Sigmoid colon (tissue), 7 donors: ENCODE data around the gene PRLR. TPM values are rescaled to one million over a fixed set of nuclear protein-coding genes. Genes with fewer than 3 reads are reported as not detected.

Experiments
- DNase-seq: peaks from one replicate; pipeline ENCODE4 v3.0.0-alpha.2; 2019
- H3K27ac ChIP-seq, 4 donors: fragments of 200-600 bp; sonication (generic); one replicate each; pipeline ENCODE4 v1.5.1; 2016 to 2019; ENCODE audit warnings: mild to moderate bottlenecking in 1 of 4
- H3K27me3 ChIP-seq, 3 donors: fragments of 200-600 bp; sonication (generic); one replicate each; pipeline ENCODE4 v1.5.1; 2019; ENCODE audit warnings: mild to moderate bottlenecking in 1 of 3
- H3K36me3 ChIP-seq, 4 donors: fragments of 200-600 bp; sonication (generic); one replicate each; pipeline ENCODE4 v1.5.1; 2016 to 2019
- H3K4me1 ChIP-seq, 4 donors: fragments of 200-600 bp; sonication (generic); one replicate each; pipeline ENCODE4 v1.5.1; 2017 to 2019
- H3K4me3 ChIP-seq, 4 donors: fragments of 200-600 bp; sonication (generic); one replicate each; pipeline ENCODE4 v1.5.1; 2017 to 2019; ENCODE audit warnings: mild to moderate bottlenecking in 2 of 4, moderate library complexity in 1 of 4
- H3K9me3 ChIP-seq, 4 donors: fragments of 200-600 bp in 3 of 4; sonication (generic) in 3 of 4; one replicate each; pipeline versions ENCODE4 v1.5.1 to v1.6.1; 2013 to 2019
- EP300 ChIP-seq, 4 donors: sonication (generic); formaldehyde crosslinking; IDR thresholded peaks; one replicate each; pipeline ENCODE4 v1.6.1; 2017; ENCODE audit warnings: antibody characterized with exemption in 4 of 4
- POLR2A ChIP-seq, 2 donors: fragments of 450-650 bp; IDR thresholded peaks; one replicate each; pipeline ENCODE4 v1.6.1; 2016; ENCODE audit warnings: antibody characterized with exemption in 2 of 2, mild to moderate bottlenecking in 2 of 2, moderate library complexity in 2 of 2
- POLR2AphosphoS5 ChIP-seq, 4 donors: sonication (generic); formaldehyde crosslinking; IDR thresholded peaks; one replicate each; pipeline ENCODE4 v1.6.1; 2017; ENCODE audit warnings: antibody characterized with exemption in 4 of 4
- WGBS, 2 donors: extraction: QIAGEN DNeasy Blood & Tissue Kit; methylation state at CpG; one replicate each; pipeline ENCODE4 v1.1.7; 2013; 5-methylcytosine and 5-hydroxymethylcytosine counted together
- intact Hi-C: fragments of 100-400 bp; cut with DNase I; formaldehyde crosslinking; loops from one replicate; pipeline ENCODE4 v1.15.1; 2023
- polyA plus RNA-seq, 3 donors: library from polyadenylated mRNA; stranded (reverse); fragments of 200-250 nt; gene quantifications; one replicate each; pipeline ENCODE4 v1.2.3, GENCODE V29; 2013
- total RNA-seq, 4 donors: library from RNA; depleted of rRNA; stranded (reverse); fragments of >200 nt; gene quantifications; one replicate each; pipeline ENCODE4 v1.1.0, GENCODE V29; 2016
- TF ChIP-seq, protein P1 (sequence below), 4 experiments: fragments of 450-650 bp in 3 of 4; fragments of 200-600 bp in 1 of 4; IDR thresholded peaks; one replicate each; pipeline ENCODE4 v1.5.1; 2016 to 2019; ENCODE audit warnings: antibody characterized with exemption in 4 of 4, mild to moderate bottlenecking in 3 of 4, moderate library complexity in 2 of 4
- donor health status: healthy with polysubstance abuse.
- donor health status: Bipolar disorder and iron deficiency.
- donor health status: healthy.

Gene PRLR
- total and polyA plus RNA-seq, 7 donors: 0.60 to 1.9 (median 0.95) TPM

DNA sequence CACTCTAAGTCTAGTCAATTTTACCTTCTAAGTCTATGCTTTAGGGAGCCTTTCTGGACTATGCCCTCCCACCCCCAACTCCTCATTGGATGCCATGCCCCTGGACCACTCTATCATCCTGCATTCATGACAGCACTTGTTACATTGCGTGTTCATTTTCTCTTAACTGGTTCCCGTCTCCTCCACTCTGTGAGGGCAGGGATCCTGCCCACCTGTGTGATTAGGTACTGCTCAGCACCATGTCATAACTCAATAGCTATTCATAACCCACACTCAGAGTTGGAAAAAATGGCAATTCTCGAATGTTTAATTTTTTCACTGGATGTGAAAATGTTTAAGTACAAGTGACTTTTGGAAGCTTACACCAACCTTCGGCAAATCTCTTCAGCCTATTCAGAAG, 88.5 kb downstream of the PRLR start:
- no peaks in the 10 kb centered on the region for H3K36me3 ChIP-seq
- 95 to 96% methylated on average over 4 of the region's 4 CpGs for WGBS, 2 donors
- no peaks in the 10 kb centered on the region for H3K27me3 ChIP-seq
- no peak for DNase-seq
- intact Hi-C loops: no loop called here
- H3K27ac ChIP-seq: no peak overlapping the region
- no peak overlapping the region for H3K4me3 ChIP-seq
- H3K4me1 ChIP-seq: no peaks in the 10 kb centered on the region
- no peak for TF ChIP-seq POLR2A (IDR thresholded peaks at IDR 0.05)
- no peak for TF ChIP-seq POLR2AphosphoS5 (IDR thresholded peaks at IDR 0.05)
- no peak for TF ChIP-seq EP300 (IDR thresholded peaks at IDR 0.05)
- TF ChIP-seq, protein P1, sequence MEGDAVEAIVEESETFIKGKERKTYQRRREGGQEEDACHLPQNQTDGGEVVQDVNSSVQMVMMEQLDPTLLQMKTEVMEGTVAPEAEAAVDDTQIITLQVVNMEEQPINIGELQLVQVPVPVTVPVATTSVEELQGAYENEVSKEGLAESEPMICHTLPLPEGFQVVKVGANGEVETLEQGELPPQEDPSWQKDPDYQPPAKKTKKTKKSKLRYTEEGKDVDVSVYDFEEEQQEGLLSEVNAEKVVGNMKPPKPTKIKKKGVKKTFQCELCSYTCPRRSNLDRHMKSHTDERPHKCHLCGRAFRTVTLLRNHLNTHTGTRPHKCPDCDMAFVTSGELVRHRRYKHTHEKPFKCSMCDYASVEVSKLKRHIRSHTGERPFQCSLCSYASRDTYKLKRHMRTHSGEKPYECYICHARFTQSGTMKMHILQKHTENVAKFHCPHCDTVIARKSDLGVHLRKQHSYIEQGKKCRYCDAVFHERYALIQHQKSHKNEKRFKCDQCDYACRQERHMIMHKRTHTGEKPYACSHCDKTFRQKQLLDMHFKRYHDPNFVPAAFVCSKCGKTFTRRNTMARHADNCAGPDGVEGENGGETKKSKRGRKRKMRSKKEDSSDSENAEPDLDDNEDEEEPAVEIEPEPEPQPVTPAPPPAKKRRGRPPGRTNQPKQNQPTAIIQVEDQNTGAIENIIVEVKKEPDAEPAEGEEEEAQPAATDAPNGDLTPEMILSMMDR (IDR thresholded peaks at IDR 0.05): no peak
- no peaks in the 10 kb centered on the region for H3K9me3 ChIP-seq

DNA sequence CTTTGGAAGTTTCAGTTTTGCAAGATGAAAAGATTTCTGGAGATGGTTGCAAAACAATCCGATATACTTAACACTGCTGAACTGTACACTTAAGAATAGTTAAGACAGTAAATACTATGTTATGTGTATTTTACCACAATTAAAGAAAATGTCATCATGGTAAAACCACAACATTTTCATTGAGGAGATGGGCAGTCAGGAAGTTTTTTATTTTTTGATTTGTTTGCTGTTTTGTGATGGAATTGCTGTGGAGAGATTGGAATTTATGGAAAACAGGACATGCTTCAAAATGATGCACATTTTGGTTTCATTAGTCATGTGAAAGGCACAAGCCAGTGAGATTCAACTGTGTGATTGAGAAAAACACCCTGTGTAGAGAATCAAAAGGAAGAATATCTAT, 92.1 kb downstream of the PRLR start:
- Histone ChIP-seq H3K27ac (no peak overlapping the region), H3K4me1 (no peaks in the 10 kb centered on the region), H3K9me3 (no peaks in the 10 kb centered on the region), H3K4me3 (no peak overlapping the region), H3K36me3 (no peaks in the 10 kb centered on the region), H3K27me3 (no peaks in the 10 kb centered on the region)
- DNase-seq: no peak
- 83 to 90% methylated on average over 1 of the region's 1 CpG for WGBS, 2 donors
- intact Hi-C loops: no loop called here
- no peak for TF ChIP-seq EP300 (IDR thresholded peaks at IDR 0.05)
- no peak for TF ChIP-seq POLR2AphosphoS5 (IDR thresholded peaks at IDR 0.05)
- TF ChIP-seq POLR2A (IDR thresholded peaks at IDR 0.05): no peak
- TF ChIP-seq, protein P1 (IDR thresholded peaks at IDR 0.05): no peak

DNA sequence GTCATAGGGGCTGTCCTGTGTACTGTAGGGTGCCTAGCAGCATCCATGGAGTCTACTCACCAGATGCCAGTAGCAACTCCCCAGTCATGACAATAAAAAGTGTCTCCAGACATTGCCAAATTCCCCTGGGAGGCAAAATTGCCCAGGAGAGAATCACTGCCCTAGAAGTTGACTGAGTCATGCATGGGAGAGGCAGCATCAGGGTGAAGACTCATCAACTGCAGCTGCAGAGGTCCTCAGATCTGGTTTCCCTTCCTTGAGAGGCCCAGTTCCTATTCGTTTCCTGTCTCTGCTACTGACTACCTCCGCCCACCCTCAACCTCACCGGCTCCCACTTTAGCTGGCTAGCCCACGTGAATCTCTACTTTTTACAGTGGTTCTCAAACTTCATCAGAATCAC, 93.9 kb downstream of the PRLR start:
- no peak for TF ChIP-seq POLR2A (IDR thresholded peaks at IDR 0.05)
- Histone ChIP-seq H3K9me3 (no peaks in the 10 kb centered on the region), H3K36me3 (no peaks in the 10 kb centered on the region), H3K27ac (no peak overlapping the region), H3K4me3 (no peak overlapping the region), H3K4me1 (no peaks in the 10 kb centered on the region), H3K27me3 (no peaks in the 10 kb centered on the region)
- DNase-seq: no peak
- 40 to 80% methylated on average over 4 of the region's 4 CpGs for WGBS, 2 donors
- intact Hi-C loops: no loop called here

DNA sequence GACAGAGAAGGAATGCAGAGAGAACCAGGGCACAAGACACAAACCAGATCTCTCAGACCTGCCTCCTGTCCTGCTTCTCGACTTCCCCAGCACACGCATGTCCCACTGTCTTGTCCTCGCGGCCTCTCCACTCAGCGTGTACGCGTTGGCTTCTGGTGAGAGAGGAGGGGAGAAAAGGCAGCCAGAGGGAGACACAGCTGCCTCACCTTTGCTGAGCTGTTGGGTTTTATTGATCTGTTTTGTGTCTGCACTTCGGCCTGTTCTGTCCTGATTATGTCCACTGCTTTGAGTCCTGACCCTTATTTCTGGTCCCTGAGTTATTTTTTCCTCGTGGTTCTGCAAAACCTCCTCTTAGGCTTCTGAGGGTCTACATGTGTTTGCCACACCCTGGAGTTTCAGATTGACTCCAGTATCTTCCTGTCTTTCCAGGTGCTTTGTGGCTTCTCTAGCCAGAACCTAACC, 95.0 kb downstream of the PRLR start:
- no peaks in the 10 kb centered on the region for H3K4me1 ChIP-seq
- TF ChIP-seq, protein P1 (IDR thresholded peaks at IDR 0.05): no peak
- TF ChIP-seq EP300 (IDR thresholded peaks at IDR 0.05) (no peak), POLR2A (IDR thresholded peaks at IDR 0.05) (no peak), POLR2AphosphoS5 (IDR thresholded peaks at IDR 0.05) (no peak)
- no peak overlapping the region for H3K4me3 ChIP-seq
- no peaks in the 10 kb centered on the region for H3K27me3 ChIP-seq
- no peaks in the 10 kb centered on the region for H3K36me3 ChIP-seq
- intact Hi-C loops: no loop called here
- no peak for DNase-seq
- WGBS, 2 donors: 89 to 90% methylated on average over 9 of the region's 9 CpGs
- no peaks in the 10 kb centered on the region for H3K9me3 ChIP-seq
- H3K27ac ChIP-seq: no peak overlapping the region

DNA sequence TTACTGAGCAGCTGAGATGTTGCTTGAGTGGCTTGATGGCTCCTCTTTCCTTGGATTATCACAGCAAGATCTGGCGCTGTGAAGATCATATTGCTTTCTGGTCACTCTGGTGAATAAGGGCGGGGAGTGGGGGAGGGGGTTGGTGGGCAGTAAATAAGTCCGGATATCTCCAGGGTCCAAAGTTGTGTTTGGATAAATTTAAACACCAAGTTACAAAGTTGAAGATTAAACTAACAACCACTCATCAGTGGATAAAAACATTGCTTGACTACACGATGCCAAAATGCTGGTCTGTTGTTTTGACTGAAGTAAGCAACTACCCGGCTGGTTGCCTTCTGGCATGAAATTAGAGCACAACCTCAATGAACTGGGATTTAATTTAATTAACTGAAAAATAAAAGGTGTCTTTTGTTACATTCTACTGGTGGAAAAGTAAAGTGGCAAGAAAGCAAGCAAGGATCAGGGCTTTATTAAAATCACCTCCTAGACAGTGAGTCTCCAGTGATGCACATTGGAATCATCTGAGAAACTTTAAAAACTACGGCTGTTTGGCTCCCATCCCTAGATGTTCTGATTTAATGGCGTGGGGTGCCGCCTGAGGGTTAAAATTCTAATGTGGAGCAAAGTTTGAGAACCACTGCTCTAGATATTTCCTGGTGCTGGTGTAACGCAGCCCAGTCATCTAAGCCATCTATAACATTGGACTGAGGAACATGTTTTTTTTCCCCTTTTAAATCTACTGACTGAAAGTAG, 95.8 kb downstream of the PRLR start:
- no peaks in the 10 kb centered on the region for H3K4me1 ChIP-seq
- H3K9me3 ChIP-seq: no peaks in the 10 kb centered on the region
- H3K36me3 ChIP-seq: no peaks in the 10 kb centered on the region
- intact Hi-C loops: no loop called here
- H3K4me3 ChIP-seq: no peak overlapping the region
- H3K27ac ChIP-seq: no peak overlapping the region
- H3K27me3 ChIP-seq: no peaks in the 10 kb centered on the region
- DNase-seq: no peak
- WGBS, 2 donors: 39 to 72% methylated on average over 9 of the region's 9 CpGs
- no peak for TF ChIP-seq POLR2AphosphoS5 (IDR thresholded peaks at IDR 0.05)
- TF ChIP-seq EP300 (IDR thresholded peaks at IDR 0.05): no peak
- TF ChIP-seq POLR2A (IDR thresholded peaks at IDR 0.05): no peak
- TF ChIP-seq, protein P1 (IDR thresholded peaks at IDR 0.05): no peak
